K562 (cell line): ENCODE measurements around the gene NPHP3. TPM values are rescaled to one million over a fixed set of nuclear protein-coding genes. Genes with fewer than 3 reads are reported as not detected.

Source experiments
- BRCA1 ChIP-seq, 2 experiments: fragments of 450-650 bp in 1 of 2; sonication (generic) in 1 of 2; formaldehyde crosslinking in 1 of 2; IDR thresholded peaks; 2 replicates each; pipeline versions ENCODE4 v1.5.0 to v1.6.1; 2017 to 2020; ENCODE audit warnings: mild to moderate bottlenecking in 1 of 2, missing genetic modification reagents in 1 of 2
- CC2D1A ChIP-seq: fragments of 450-650 bp; IDR thresholded peaks from 2 replicates; pipeline ENCODE4 v1.6.1; 2017; ENCODE audit warnings: mild to moderate bottlenecking
- DACH1 ChIP-seq: fragments of 450-650 bp; IDR thresholded peaks from 2 replicates; pipeline ENCODE4 v1.6.1; 2018; ENCODE audit not compliant: partially characterized antibody
- NELFE ChIP-seq: IDR thresholded peaks from 2 replicates; pipeline ENCODE4 v1.6.1; 2011; ENCODE audit warnings: mild to moderate bottlenecking; ENCODE audit not compliant: insufficient read depth, insufficient read length
- PHF8 ChIP-seq: fragments of 200-600 bp; sonication (generic); IDR thresholded peaks from 2 replicates; pipeline ENCODE4 v1.6.1; 2012; ENCODE audit warnings: mixed run types, mild to moderate bottlenecking, inconsistent platforms, low read length, moderate library complexity, borderline replicate concordance
- POLR2AphosphoS5 ChIP-seq: IDR thresholded peaks from 2 replicates; pipeline ENCODE4 v1.6.1; 2011; ENCODE audit warnings: mild to moderate bottlenecking, low read depth, low read length, moderate library complexity; ENCODE audit not compliant: control insufficient read depth, insufficient read depth
- SAFB2 ChIP-seq: fragments of 200-400 bp; formaldehyde crosslinking; IDR thresholded peaks from 2 replicates; pipeline ENCODE4 v1.6.1; 2018; ENCODE audit warnings: borderline replicate concordance, low read length, low read depth, moderate library complexity; ENCODE audit not compliant: severe bottlenecking
- ZNF431 ChIP-seq: sonication (generic); formaldehyde crosslinking; IDR thresholded peaks from 2 replicates; pipeline ENCODE4 v1.8.0; 2022; ENCODE audit warnings: mild to moderate bottlenecking, missing genetic modification reagents
- polyA plus RNA-seq, 8 experiments: library from polyadenylated mRNA; depleted of rRNA in 4 of 8; stranded (reverse) in 5 of 8; unstranded in 3 of 8; fragments of >200 nt; fragmentation: Nextera tagmentation in 2 of 8; fragmentation: Illumina TruSeq in 1 of 8; extraction: Ambion mirVana in 2 of 8; extraction: Trizol in 1 of 8; gene quantifications; 2 replicates each; pipeline versions ENCODE4 v1.2.1 to v1.2.3, GENCODE V29; 2011 to 2014; ENCODE audit warnings: inconsistent platforms in 1 of 8, missing spikeins in 1 of 8
- total RNA-seq, 7 experiments: library from RNA; depleted of rRNA in 6 of 7; stranded (reverse); fragments of >200 nt in 6 of 7; fragmentation: Illumina TruSeq in 2 of 7; extraction: Trizol in 2 of 7; gene quantifications; 2 replicates each; pipeline versions ENCODE4 v1.2.1 to v1.2.3, GENCODE V29; 2011 to 2021; ENCODE audit warnings: low replicate concordance in 1 of 7
- TF ChIP-seq, protein P1 (sequence below): fragments of 450-650 bp; IDR thresholded peaks from 2 replicates; pipeline ENCODE4 v1.6.1; 2016; ENCODE audit warnings: low read depth
- TF ChIP-seq, protein P2 (sequence below): fragments of 250-450 bp; sonication (Bioruptor Pico); IDR thresholded peaks from 2 replicates; pipeline ENCODE4 v1.8.0; 2022; ENCODE audit warnings: inconsistent platforms
- TF ChIP-seq, protein P3 (sequence below): sonication (generic); formaldehyde crosslinking; IDR thresholded peaks from 2 replicates; pipeline ENCODE4 v1.8.1; 2023; ENCODE audit warnings: mild to moderate bottlenecking, missing genetic modification reagents, moderate library complexity
- TF ChIP-seq, protein P4 (sequence below): sonication (generic); formaldehyde crosslinking; IDR thresholded peaks from 2 replicates; pipeline ENCODE4 v1.8.1; 2023; ENCODE audit warnings: mild to moderate bottlenecking, missing genetic modification reagents

NPHP3 gene
- total and polyA plus RNA-seq, 9 of the 15 experiments (the other 6 are each of a cell fraction or from before 2014, with no cell fraction given), result 0.62 to 13.2 (median 5.8) TPM

DNA sequence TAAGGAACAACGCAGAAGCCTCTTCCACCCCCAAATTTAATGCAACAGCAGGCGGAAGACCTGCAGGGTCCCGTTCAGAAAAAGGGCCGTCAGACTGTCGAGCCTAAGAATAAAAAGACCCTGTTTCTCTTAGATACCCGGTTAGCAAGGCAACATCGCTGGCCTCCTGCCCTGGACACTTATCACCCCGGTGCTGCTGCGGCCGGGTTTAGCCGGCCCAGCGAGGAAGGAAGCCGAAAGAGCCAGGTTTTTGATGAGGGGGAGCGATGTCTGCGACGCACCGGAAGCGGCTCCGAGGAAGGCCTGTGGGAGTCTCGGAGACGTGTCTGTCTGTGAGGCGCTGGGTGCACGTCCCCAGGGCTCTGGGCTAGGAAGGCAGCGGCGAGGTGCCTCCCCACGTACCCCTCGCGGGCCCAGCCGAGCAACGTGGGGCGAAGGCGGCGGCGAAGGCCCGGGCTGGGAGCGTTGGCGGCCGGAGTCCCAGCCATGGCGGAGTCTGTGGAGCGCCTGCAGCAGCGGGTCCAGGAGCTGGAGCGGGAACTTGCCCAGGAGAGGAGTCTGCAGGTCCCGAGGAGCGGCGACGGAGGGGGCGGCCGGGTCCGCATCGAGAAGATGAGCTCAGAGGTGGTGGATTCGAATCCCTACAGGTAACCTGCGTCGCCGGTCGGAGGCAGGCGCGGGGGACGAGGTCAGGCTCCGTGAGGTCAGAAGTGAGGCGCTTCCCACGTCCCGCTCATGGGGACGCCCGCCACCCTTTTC is 62.0 kb downstream of the NPHP3 start, which contains the start of gene UBA5 (continued):
- TF ChIP-seq NELFE, result no peak
- no peak for TF ChIP-seq CC2D1A
- peak; percentile 89 for TF ChIP-seq PHF8
- TF ChIP-seq, protein P1, sequence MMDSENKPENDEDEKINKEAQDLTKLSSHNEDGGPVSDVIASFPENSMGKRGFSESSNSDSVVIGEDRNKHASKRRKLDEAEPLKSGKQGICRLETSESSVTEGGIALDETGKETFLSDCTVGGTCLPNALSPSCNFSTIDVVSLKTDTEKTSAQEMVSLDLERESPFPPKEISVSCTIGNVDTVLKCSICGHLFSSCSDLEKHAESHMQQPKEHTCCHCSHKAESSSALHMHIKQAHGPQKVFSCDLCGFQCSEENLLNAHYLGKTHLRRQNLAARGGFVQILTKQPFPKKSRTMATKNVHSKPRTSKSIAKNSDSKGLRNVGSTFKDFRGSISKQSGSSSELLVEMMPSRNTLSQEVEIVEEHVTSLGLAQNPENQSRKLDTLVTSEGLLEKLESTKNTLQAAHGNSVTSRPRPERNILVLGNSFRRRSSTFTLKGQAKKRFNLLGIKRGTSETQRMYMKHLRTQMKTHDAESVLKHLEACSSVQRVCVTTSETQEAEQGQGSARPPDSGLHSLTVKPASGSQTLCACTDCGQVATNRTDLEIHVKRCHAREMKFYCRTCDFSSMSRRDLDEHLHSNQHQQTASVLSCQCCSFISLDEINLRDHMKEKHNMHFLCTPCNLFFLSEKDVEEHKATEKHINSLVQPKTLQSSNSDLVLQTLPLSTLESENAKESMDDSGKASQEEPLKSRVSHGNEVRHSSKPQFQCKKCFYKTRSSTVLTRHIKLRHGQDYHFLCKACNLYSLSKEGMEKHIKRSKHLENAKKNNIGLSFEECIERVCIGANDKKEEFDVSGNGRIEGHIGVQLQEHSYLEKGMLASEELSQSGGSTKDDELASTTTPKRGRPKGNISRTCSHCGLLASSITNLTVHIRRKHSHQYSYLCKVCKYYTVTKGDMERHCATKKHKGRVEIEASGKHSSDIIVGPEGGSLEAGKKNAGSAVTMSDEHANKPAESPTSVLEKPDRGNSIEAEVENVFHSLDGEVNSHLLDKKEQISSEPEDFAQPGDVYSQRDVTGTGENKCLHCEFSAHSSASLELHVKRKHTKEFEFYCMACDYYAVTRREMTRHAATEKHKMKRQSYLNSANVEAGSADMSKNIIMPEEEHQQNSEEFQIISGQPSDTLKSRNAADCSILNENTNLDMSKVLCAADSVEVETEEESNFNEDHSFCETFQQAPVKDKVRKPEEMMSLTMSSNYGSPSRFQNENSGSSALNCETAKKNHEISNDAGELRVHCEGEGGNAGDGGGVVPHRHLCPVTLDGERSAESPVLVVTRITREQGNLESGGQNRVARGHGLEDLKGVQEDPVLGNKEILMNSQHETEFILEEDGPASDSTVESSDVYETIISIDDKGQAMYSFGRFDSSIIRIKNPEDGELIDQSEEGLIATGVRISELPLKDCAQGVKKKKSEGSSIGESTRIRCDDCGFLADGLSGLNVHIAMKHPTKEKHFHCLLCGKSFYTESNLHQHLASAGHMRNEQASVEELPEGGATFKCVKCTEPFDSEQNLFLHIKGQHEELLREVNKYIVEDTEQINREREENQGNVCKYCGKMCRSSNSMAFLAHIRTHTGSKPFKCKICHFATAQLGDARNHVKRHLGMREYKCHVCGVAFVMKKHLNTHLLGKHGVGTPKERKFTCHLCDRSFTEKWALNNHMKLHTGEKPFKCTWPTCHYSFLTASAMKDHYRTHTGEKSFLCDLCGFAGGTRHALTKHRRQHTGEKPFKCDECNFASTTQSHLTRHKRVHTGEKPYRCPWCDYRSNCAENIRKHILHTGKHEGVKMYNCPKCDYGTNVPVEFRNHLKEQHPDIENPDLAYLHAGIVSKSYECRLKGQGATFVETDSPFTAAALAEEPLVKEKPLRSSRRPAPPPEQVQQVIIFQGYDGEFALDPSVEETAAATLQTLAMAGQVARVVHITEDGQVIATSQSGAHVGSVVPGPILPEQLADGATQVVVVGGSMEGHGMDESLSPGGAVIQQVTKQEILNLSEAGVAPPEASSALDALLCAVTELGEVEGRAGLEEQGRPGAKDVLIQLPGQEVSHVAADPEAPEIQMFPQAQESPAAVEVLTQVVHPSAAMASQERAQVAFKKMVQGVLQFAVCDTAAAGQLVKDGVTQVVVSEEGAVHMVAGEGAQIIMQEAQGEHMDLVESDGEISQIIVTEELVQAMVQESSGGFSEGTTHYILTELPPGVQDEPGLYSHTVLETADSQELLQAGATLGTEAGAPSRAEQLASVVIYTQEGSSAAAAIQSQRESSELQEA, result no peak
- TF ChIP-seq, protein P2, sequence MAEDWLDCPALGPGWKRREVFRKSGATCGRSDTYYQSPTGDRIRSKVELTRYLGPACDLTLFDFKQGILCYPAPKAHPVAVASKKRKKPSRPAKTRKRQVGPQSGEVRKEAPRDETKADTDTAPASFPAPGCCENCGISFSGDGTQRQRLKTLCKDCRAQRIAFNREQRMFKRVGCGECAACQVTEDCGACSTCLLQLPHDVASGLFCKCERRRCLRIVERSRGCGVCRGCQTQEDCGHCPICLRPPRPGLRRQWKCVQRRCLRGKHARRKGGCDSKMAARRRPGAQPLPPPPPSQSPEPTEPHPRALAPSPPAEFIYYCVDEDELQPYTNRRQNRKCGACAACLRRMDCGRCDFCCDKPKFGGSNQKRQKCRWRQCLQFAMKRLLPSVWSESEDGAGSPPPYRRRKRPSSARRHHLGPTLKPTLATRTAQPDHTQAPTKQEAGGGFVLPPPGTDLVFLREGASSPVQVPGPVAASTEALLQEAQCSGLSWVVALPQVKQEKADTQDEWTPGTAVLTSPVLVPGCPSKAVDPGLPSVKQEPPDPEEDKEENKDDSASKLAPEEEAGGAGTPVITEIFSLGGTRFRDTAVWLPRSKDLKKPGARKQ, result no peak
- no peak for TF ChIP-seq SAFB2
- TF ChIP-seq DACH1, result no peak
- no peak for TF ChIP-seq ZNF431 (CRISPR knock-in tag)
- TF ChIP-seq POLR2AphosphoS5, result 0 out of 2 replicates have a peak, but pooled peaks have one; percentile 52
- TF ChIP-seq, protein P3, sequence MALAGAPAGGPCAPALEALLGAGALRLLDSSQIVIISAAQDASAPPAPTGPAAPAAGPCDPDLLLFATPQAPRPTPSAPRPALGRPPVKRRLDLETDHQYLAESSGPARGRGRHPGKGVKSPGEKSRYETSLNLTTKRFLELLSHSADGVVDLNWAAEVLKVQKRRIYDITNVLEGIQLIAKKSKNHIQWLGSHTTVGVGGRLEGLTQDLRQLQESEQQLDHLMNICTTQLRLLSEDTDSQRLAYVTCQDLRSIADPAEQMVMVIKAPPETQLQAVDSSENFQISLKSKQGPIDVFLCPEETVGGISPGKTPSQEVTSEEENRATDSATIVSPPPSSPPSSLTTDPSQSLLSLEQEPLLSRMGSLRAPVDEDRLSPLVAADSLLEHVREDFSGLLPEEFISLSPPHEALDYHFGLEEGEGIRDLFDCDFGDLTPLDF, result no peak
- TF ChIP-seq, protein P4, sequence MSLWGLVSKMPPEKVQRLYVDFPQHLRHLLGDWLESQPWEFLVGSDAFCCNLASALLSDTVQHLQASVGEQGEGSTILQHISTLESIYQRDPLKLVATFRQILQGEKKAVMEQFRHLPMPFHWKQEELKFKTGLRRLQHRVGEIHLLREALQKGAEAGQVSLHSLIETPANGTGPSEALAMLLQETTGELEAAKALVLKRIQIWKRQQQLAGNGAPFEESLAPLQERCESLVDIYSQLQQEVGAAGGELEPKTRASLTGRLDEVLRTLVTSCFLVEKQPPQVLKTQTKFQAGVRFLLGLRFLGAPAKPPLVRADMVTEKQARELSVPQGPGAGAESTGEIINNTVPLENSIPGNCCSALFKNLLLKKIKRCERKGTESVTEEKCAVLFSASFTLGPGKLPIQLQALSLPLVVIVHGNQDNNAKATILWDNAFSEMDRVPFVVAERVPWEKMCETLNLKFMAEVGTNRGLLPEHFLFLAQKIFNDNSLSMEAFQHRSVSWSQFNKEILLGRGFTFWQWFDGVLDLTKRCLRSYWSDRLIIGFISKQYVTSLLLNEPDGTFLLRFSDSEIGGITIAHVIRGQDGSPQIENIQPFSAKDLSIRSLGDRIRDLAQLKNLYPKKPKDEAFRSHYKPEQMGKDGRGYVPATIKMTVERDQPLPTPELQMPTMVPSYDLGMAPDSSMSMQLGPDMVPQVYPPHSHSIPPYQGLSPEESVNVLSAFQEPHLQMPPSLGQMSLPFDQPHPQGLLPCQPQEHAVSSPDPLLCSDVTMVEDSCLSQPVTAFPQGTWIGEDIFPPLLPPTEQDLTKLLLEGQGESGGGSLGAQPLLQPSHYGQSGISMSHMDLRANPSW (CRISPR knock-in tag), result no peak
- TF ChIP-seq BRCA1 (IDR thresholded peaks at IDR 0.05), result no peak
- TF ChIP-seq BRCA1 (CRISPR knock-in tag; IDR thresholded peaks at IDR 0.05), result no peak
